ENCODE measurements around the gene FAM184A.

DNA sequence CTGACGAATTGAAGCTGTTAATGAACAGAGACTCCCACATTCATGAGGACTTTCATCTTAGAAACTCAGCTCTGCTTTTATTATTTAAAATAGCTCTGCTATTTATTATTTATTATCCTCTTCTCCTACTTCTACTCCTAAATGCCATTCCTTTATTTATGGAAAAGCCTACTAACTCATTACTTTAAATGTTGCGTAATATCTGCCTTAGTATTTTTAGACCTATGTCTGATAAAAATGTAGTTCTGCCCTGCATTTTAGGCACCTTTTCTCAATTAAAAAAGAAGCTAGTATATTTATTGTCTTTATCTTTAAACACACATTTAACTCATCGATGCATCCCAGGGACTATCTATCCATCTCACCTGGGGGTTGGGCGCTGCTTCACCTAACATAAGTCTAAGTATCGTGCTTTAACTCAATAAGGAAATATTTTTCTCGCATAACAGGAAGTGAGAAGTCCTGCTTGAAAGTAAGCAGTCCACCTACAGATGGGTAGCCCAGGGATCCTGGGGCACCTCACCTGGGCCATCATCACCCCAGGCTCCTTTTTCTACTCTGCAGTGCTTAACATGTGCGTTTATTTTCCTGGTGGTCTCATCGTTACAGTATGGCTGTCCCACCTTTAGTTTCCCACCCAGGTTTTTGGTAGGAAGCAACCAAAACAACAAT is 31.3 kb upstream of the FAM184A start:
- TF ChIP-seq EZH2phosphoT487 (IDR thresholded peaks at IDR 0.05; ENCODE audit: insufficient read depth, low read depth) (no peak), EZH2 (IDR thresholded peaks at IDR 0.05; ENCODE audit: insufficient read depth, poor library complexity, severe bottlenecking) (no peak)

All from GM23248 (cell line).